ENCODE results near the gene SMYD3.
"Not testable (repeated sequence)": the region's sequence is repeated elsewhere in the genome, so short reads cannot be mapped to it uniquely, and the experiment has no call there.

SMYD3 gene

GRCh38 chr1:246372559-246372958, 134.5 kb downstream of the SMYD3 start:
- H3K4me3 ChIP-seq (ENCODE audit: control insufficient read depth, low read depth, low read length) = no peak overlapping the region
- TF ChIP-seq, protein P1, sequence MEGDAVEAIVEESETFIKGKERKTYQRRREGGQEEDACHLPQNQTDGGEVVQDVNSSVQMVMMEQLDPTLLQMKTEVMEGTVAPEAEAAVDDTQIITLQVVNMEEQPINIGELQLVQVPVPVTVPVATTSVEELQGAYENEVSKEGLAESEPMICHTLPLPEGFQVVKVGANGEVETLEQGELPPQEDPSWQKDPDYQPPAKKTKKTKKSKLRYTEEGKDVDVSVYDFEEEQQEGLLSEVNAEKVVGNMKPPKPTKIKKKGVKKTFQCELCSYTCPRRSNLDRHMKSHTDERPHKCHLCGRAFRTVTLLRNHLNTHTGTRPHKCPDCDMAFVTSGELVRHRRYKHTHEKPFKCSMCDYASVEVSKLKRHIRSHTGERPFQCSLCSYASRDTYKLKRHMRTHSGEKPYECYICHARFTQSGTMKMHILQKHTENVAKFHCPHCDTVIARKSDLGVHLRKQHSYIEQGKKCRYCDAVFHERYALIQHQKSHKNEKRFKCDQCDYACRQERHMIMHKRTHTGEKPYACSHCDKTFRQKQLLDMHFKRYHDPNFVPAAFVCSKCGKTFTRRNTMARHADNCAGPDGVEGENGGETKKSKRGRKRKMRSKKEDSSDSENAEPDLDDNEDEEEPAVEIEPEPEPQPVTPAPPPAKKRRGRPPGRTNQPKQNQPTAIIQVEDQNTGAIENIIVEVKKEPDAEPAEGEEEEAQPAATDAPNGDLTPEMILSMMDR (IDR thresholded peaks at IDR 0.05; ENCODE audit: control insufficient read depth, insufficient read depth, low read depth, low read length, missing control alignments) = no peak

DNA sequence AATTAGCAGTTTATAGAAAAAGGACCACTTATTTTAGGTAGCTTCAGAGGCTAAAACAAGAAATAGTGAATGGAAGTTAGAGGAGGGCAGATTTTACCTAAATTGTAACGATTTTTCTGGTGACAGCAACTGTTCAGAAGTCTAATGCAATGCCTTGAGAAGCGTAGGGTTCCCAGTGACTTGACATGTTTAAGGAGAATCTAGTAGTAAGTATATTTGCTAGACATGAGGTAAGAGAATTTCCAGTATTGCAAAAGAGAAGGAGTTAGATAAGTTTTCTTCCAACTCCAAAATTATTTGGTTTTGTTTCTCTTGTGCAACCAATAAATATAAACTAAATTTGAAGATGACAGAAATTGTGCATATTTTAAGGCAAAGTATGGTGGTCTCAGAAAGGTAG, 140.0 kb downstream of the SMYD3 start:
- TF ChIP-seq, protein P1 (IDR thresholded peaks at IDR 0.05; ENCODE audit: control insufficient read depth, insufficient read depth, low read depth, low read length, missing control alignments) = no peak
- no peak for DNase-seq (ENCODE audit: low read depth)
- H3K4me3 ChIP-seq (ENCODE audit: control insufficient read depth, low read depth, low read length) = no peak overlapping the region

More at GRCh38 chr1:246372559-246372958, 134.5 kb downstream of the SMYD3 start:
- no peak for DNase-seq (ENCODE audit: low read depth)

DNA sequence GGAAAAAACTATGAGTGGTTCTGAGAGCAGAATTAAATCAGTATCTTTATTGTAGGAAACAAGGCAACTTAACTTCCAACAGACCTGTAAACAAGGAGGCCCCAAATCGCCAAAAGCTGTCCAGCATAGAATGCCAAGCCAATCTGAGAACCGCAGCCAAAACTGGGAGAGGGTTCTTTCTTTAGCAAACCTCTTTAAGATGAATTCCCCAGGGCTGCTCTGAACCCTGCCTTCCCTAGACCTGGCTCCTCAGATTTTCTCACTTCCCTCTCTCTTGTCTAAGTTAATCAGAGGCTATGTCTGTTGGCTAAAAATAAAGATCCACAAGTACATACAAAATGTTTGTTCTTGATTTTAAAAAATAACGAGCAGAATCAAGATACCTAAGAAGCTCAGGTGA, 141.4 kb downstream of the SMYD3 start:
- no peak for DNase-seq (ENCODE audit: low read depth)
- no peak overlapping the region for H3K4me3 ChIP-seq (ENCODE audit: control insufficient read depth, low read depth, low read length)
- TF ChIP-seq, protein P1 (IDR thresholded peaks at IDR 0.05; ENCODE audit: control insufficient read depth, insufficient read depth, low read depth, low read length, missing control alignments) = no peak

- DNase-seq (ENCODE audit: low read depth) = no peak
- TF ChIP-seq, protein P1 (IDR thresholded peaks at IDR 0.05; ENCODE audit: control insufficient read depth, insufficient read depth, low read depth, low read length, missing control alignments) = no peak
- H3K4me3 ChIP-seq (ENCODE audit: control insufficient read depth, low read depth, low read length) = no peak overlapping the region
These were observed 142.6 kb downstream of the SMYD3 start for GRCh38 chr1:246364415-246364941.

GRCh38 chr1:246357014-246357598, 150.0 kb downstream of the SMYD3 start:
- H3K4me3 ChIP-seq (ENCODE audit: control insufficient read depth, low read depth, low read length) = not testable (repeated sequence)
- peak; percentile 2 for DNase-seq (ENCODE audit: low read depth)

DNA sequence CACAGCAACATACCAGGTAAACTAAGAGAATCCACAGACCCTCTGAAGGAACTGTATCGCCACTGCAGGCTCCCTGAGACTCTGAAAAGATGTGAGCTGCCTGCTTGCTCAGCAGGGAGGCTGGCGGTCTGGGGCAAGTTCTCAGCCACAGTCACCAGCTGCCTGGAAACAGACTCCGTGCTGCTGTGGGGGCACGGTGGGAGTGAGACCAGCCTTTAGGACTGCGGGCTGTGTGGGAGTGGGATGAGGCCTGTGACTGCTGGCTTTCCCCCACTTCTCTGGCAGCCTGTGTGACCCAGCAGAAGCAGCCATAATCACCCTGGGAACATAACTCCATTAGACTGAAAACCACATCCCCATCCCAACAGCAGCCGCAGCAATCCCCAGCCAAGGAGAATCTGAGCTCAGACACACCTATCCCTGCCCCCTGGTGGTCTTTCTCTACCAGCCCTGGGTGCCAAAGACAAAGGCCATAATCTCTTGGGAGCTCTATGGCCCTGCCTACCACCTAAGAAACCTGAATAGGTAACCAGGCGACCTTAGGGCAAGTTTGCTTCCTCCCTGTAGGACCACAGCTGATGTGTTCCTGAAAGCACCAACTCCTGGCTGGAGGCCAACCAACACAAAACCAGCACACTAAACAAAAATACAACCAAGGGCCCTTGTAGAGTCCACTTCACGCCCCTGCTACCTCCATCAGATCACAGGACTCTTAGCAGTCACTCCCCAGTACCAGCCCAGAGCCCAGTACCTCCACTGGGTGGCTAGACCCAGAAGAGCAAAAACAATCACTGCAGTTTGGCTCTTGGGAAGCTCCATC, 151.5 kb downstream of the SMYD3 start:
- no peak for DNase-seq (ENCODE audit: low read depth)
- H3K4me3 ChIP-seq (ENCODE audit: control insufficient read depth, low read depth, low read length) = no peak overlapping the region
- TF ChIP-seq, protein P1 (IDR thresholded peaks at IDR 0.05; ENCODE audit: control insufficient read depth, insufficient read depth, low read depth, low read length, missing control alignments) = no peak

DNA sequence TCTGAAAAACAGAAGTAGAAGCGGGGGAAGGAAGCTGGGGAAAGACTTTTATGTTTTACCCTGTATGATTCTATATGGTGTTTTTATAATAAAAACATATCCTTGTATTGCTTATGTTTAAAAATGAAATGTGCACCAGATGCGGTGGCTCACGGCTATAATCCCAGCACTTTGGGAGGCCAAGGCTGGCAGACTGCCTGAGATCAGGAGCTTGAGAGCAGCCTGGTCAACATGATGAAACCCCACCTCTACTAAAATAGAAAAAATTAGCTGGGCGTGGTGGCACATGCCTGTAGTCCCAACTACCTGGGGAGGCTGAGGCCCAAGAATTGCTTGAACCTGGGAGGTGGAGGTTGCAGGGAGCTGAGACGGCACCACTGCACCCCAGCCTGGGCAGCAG, 155.4 kb downstream of the SMYD3 start:
- TF ChIP-seq, protein P1 (IDR thresholded peaks at IDR 0.05; ENCODE audit: control insufficient read depth, insufficient read depth, low read depth, low read length, missing control alignments) = no peak
- no peak overlapping the region for H3K4me3 ChIP-seq (ENCODE audit: control insufficient read depth, low read depth, low read length)
- no peak for DNase-seq (ENCODE audit: low read depth)
